GDM1 (cell line): Measurements from ENCODE around the gene CCR7.
A peak's percentile ranks its signal among the peaks of the same experiment; 100 is the strongest.
"Not testable (repeated sequence)": the region's sequence is repeated elsewhere in the genome, so short reads cannot be mapped to it uniquely, and the experiment has no call there.

Source experiments
- DNase-seq: peaks from one replicate; lab custom pipeline; 2025; lab: John Stamatoyannopoulos, UW

Gene CCR7

GRCh38 chr17:40548982-40549685 lies 16.1 kb downstream of the CCR7 start:
- no peak for DNase-seq

- no peak for DNase-seq
Measured at GRCh38 chr17:40548491-40548981, 16.7 kb downstream of the CCR7 start.

- no peak for DNase-seq
Measured at GRCh38 chr17:40547785-40548478, 17.3 kb downstream of the CCR7 start.

- DNase-seq, result peak; percentile 94
Measured at GRCh38 chr17:40547079-40547784, 18.0 kb downstream of the CCR7 start.

- DNase-seq, result not testable (repeated sequence)
Measured at GRCh38 chr17:40546497-40546896, 18.8 kb downstream of the CCR7 start.

GRCh38 chr17:40545660-40546059 lies 19.6 kb downstream of the CCR7 start:
- no peak for DNase-seq

GRCh38 chr17:40542558-40543411 lies 22.5 kb downstream of the CCR7 start:
- DNase-seq, result no peak

- DNase-seq, result no peak
Measured at GRCh38 chr17:40541873-40542557, 23.3 kb downstream of the CCR7 start.

- DNase-seq, result no peak
Measured at GRCh38 chr17:40541060-40541872, 24.0 kb downstream of the CCR7 start.

GRCh38 chr17:40540448-40540847 lies 24.8 kb downstream of the CCR7 start:
- no peak for DNase-seq

- DNase-seq, result no peak
Measured at GRCh38 chr17:40539711-40540411, 25.4 kb downstream of the CCR7 start.

GRCh38 chr17:40538936-40539705 lies 26.2 kb downstream of the CCR7 start:
- no peak for DNase-seq

- peak; percentile 46 for DNase-seq
Measured at GRCh38 chr17:40538019-40538935, 27.0 kb downstream of the CCR7 start.

- DNase-seq, result no peak
Measured at GRCh38 chr17:40536295-40537171, 28.7 kb downstream of the CCR7 start.

GRCh38 chr17:40535924-40536294 lies 29.4 kb downstream of the CCR7 start:
- no peak for DNase-seq

- no peak for DNase-seq
Measured at GRCh38 chr17:40535438-40535837, 29.8 kb downstream of the CCR7 start.
